Measurements from ENCODE around the gene PRDM7. TPM values are rescaled to one million over a fixed set of nuclear protein-coding genes. Genes with fewer than 3 reads are reported as not detected.
A peak's percentile ranks its signal among the peaks of the same experiment; 100 is the strongest.
"Not testable (repeated sequence)": the region's sequence is repeated elsewhere in the genome, so short reads cannot be mapped to it uniquely, and the experiment has no call there.

The PRDM7 gene
- total and polyA plus RNA-seq, 9 of the 15 experiments (the other 6 are each of a cell fraction or from before 2014, with no cell fraction given): not detected

- H3K4me3 ChIP-seq; H3K9ac ChIP-seq (ENCODE audit: insufficient read depth in 1 of 2, low read depth in 2 of 2, low read length in 2 of 2); H3K27ac ChIP-seq (ENCODE audit: extremely low read depth, low read depth, low read length); H3K36me3 ChIP-seq (ENCODE audit: control insufficient read depth, insufficient read depth, low read length); POLR2A ChIA-PET; intact Hi-C loops (cut with micrococcal nuclease); CTCF ChIA-PET (ENCODE audit: low intra/inter-chr PET ratio); DNase-seq (ENCODE audit: extremely low read depth in 1 of 4, low spot score in 3 of 4); H3K79me2 ChIP-seq (ENCODE audit: control insufficient read depth, insufficient read depth, low read length); in situ Hi-C loops (cut with MboI); H3K9me3 ChIP-seq (replicated peaks; ENCODE audit: control insufficient read depth, insufficient read depth, low read depth, low read length); H4K20me1 ChIP-seq (replicated peaks; ENCODE audit: control insufficient read depth, insufficient read depth, low read length); H3K9me1 ChIP-seq (ENCODE audit: control insufficient read depth, insufficient read depth, low read length); H3K27me3 ChIP-seq (ENCODE audit: control insufficient read depth in 2 of 2, insufficient read depth in 2 of 2, low read length in 2 of 2); H3K4me2 ChIP-seq (ENCODE audit: insufficient read depth, low read length); H3K4me1 ChIP-seq (replicated peaks in 1 of 2; ENCODE audit: control insufficient read depth in 2 of 2, insufficient read depth in 2 of 2, low read length in 2 of 2); BruUV-seq (replicated peaks); FAIRE-seq: not testable (repeated sequence)
- peak; percentile 11; the same call in 1 of the 3 replicates for ATAC-seq
- 49% methylated on average over 2 of the region's 12 CpGs for WGBS (ENCODE audit: insufficient coverage, low coverage, missing lambda C conversion rate)
- TF ChIP-seq NFE2 (IDR thresholded peaks at IDR 0.05; ENCODE audit: low read depth): peak; percentile 55
- peak overlapping the region; percentile 54 for H2AFZ ChIP-seq (ENCODE audit: low read depth, low read length)
These were observed 25.2 kb upstream of the PRDM7 start for GRCh38 chr16:90102086-90102884.

GRCh38 chr16:90101332-90101731 lies 24.2 kb upstream of the PRDM7 start:
- CTCF ChIA-PET (ENCODE audit: low intra/inter-chr PET ratio); H3K9me1 ChIP-seq (ENCODE audit: control insufficient read depth, insufficient read depth, low read length); H3K79me2 ChIP-seq (ENCODE audit: control insufficient read depth, insufficient read depth, low read length); H3K9me3 ChIP-seq (replicated peaks; ENCODE audit: control insufficient read depth, insufficient read depth, low read depth, low read length); H3K4me2 ChIP-seq (ENCODE audit: insufficient read depth, low read length); BruUV-seq (replicated peaks); H3K27me3 ChIP-seq (ENCODE audit: control insufficient read depth in 2 of 2, insufficient read depth in 2 of 2, low read length in 2 of 2); H3K4me1 ChIP-seq (replicated peaks in 1 of 2; ENCODE audit: control insufficient read depth in 2 of 2, insufficient read depth in 2 of 2, low read length in 2 of 2); in situ Hi-C loops (cut with MboI); H3K4me3 ChIP-seq; H3K27ac ChIP-seq (ENCODE audit: extremely low read depth, low read depth, low read length); FAIRE-seq; ATAC-seq; DNase-seq (ENCODE audit: extremely low read depth in 1 of 4, low spot score in 3 of 4); H3K36me3 ChIP-seq (ENCODE audit: control insufficient read depth, insufficient read depth, low read length); POLR2A ChIA-PET; intact Hi-C loops (cut with micrococcal nuclease); H2AFZ ChIP-seq (ENCODE audit: low read depth, low read length); H4K20me1 ChIP-seq (replicated peaks; ENCODE audit: control insufficient read depth, insufficient read depth, low read length); H3K9ac ChIP-seq (ENCODE audit: insufficient read depth in 1 of 2, low read depth in 2 of 2, low read length in 2 of 2): not testable (repeated sequence)
- WGBS (ENCODE audit: insufficient coverage, low coverage, missing lambda C conversion rate): 62% methylated on average over 9 of the region's 11 CpGs

- H3K27ac ChIP-seq (ENCODE audit: extremely low read depth, low read depth, low read length); H3K9me1 ChIP-seq (ENCODE audit: control insufficient read depth, insufficient read depth, low read length); H3K9me3 ChIP-seq (replicated peaks; ENCODE audit: control insufficient read depth, insufficient read depth, low read depth, low read length); BruUV-seq (replicated peaks); H3K9ac ChIP-seq (ENCODE audit: insufficient read depth in 1 of 2, low read depth in 2 of 2, low read length in 2 of 2); CTCF ChIA-PET (ENCODE audit: low intra/inter-chr PET ratio); FAIRE-seq; H4K20me1 ChIP-seq (replicated peaks; ENCODE audit: control insufficient read depth, insufficient read depth, low read length); H3K27me3 ChIP-seq (ENCODE audit: control insufficient read depth in 2 of 2, insufficient read depth in 2 of 2, low read length in 2 of 2); DNase-seq (ENCODE audit: extremely low read depth in 1 of 4, low spot score in 3 of 4); H3K4me1 ChIP-seq (replicated peaks in 1 of 2; ENCODE audit: control insufficient read depth in 2 of 2, insufficient read depth in 2 of 2, low read length in 2 of 2); POLR2A ChIA-PET; H3K4me2 ChIP-seq (ENCODE audit: insufficient read depth, low read length); intact Hi-C loops (cut with micrococcal nuclease); H3K79me2 ChIP-seq (ENCODE audit: control insufficient read depth, insufficient read depth, low read length); H3K36me3 ChIP-seq (ENCODE audit: control insufficient read depth, insufficient read depth, low read length); H2AFZ ChIP-seq (ENCODE audit: low read depth, low read length); in situ Hi-C loops (cut with MboI); H3K4me3 ChIP-seq: not testable (repeated sequence)
- WGBS (ENCODE audit: insufficient coverage, low coverage, missing lambda C conversion rate): no CpG with 5 or more reads among the region's 4 CpGs
- peak; percentile 6; the same call in 1 of the 3 replicates for ATAC-seq
These were observed 23.7 kb upstream of the PRDM7 start for GRCh38 chr16:90100790-90101189.

GRCh38 chr16:90100229-90100628 lies 23.1 kb upstream of the PRDM7 start:
- FAIRE-seq; POLR2A ChIA-PET; H3K9me1 ChIP-seq (ENCODE audit: control insufficient read depth, insufficient read depth, low read length); CTCF ChIA-PET (ENCODE audit: low intra/inter-chr PET ratio); H3K4me3 ChIP-seq; BruUV-seq (replicated peaks); H2AFZ ChIP-seq (ENCODE audit: low read depth, low read length); H3K4me2 ChIP-seq (ENCODE audit: insufficient read depth, low read length); ATAC-seq; H3K9ac ChIP-seq (ENCODE audit: insufficient read depth in 1 of 2, low read depth in 2 of 2, low read length in 2 of 2); H3K79me2 ChIP-seq (ENCODE audit: control insufficient read depth, insufficient read depth, low read length); H3K27ac ChIP-seq (ENCODE audit: extremely low read depth, low read depth, low read length); in situ Hi-C loops (cut with MboI); intact Hi-C loops (cut with micrococcal nuclease); H3K27me3 ChIP-seq (ENCODE audit: control insufficient read depth in 2 of 2, insufficient read depth in 2 of 2, low read length in 2 of 2); H3K36me3 ChIP-seq (ENCODE audit: control insufficient read depth, insufficient read depth, low read length); H4K20me1 ChIP-seq (replicated peaks; ENCODE audit: control insufficient read depth, insufficient read depth, low read length); H3K9me3 ChIP-seq (replicated peaks; ENCODE audit: control insufficient read depth, insufficient read depth, low read depth, low read length); H3K4me1 ChIP-seq (replicated peaks in 1 of 2; ENCODE audit: control insufficient read depth in 2 of 2, insufficient read depth in 2 of 2, low read length in 2 of 2); DNase-seq (ENCODE audit: extremely low read depth in 1 of 4, low spot score in 3 of 4): not testable (repeated sequence)
- 41% methylated on average over 4 of the region's 5 CpGs for WGBS (ENCODE audit: insufficient coverage, low coverage, missing lambda C conversion rate)

Data from K562 (cell line).